Measurements from ENCODE around the gene PNRC1. TPM values are rescaled to one million over a fixed set of nuclear protein-coding genes. Genes with fewer than 3 reads are reported as not detected.
A peak's percentile ranks its signal among the peaks of the same experiment; 100 is the strongest.

The PNRC1 gene
- total and polyA plus RNA-seq, 8 donors: 143 to 186 (median 159) TPM

GRCh38 chr6:89111933-89112332 lies 31.4 kb downstream of the PNRC1 start:
- DNase-seq: no peak
- intact Hi-C loops (cut with DNase I): no loop called here
- no peak for TF ChIP-seq CTCF (IDR thresholded peaks at IDR 0.05)
- peak; percentile 37 for ATAC-seq
- no peaks in the 10 kb centered on the region for H3K9me3 ChIP-seq
- no peak overlapping the region for H3K27ac ChIP-seq
- H3K36me3 ChIP-seq: no peaks in the 10 kb centered on the region
- no peaks in the 10 kb centered on the region for H3K27me3 ChIP-seq
- peaks cover 0 to 6% of the 10 kb centered on the region in 2 donors for H3K4me1 ChIP-seq
- H3K4me3 ChIP-seq: no peak overlapping the region

- H3K4me1 ChIP-seq: peaks cover 0 to 11% of the 10 kb centered on the region in 2 donors
- ATAC-seq (no peak), DNase-seq (no peak)
- no peak overlapping the region for H3K27ac ChIP-seq
- H3K9me3 ChIP-seq: no peaks in the 10 kb centered on the region
- H3K36me3 ChIP-seq: no peaks in the 10 kb centered on the region
- H3K27me3 ChIP-seq: no peaks in the 10 kb centered on the region
- peak overlapping the region in 1 of 2 donors; percentile 64 for H3K4me3 ChIP-seq
- intact Hi-C loops (cut with DNase I): no loop called here
- TF ChIP-seq CTCF (IDR thresholded peaks at IDR 0.05): no peak
Observed at GRCh38 chr6:89116702-89117101, 36.2 kb downstream of the PNRC1 start.

GRCh38 chr6:89117211-89118108 lies 36.9 kb downstream of the PNRC1 start, which contains the start of gene SRSF12:
SRSF12 (minus strand) TSS chr6:89118071; CDS start chr6:89117887, 184 bp downstream.
- peak within 1 kb of the TSS; percentile 49 to 64 for H3K4me3 ChIP-seq
- ATAC-seq (peak; percentile 93), DNase-seq (peak; percentile 50 to 93 (median 56))
- H3K36me3 ChIP-seq: no peaks in the 10 kb centered on the region
- no peaks in the 10 kb centered on the region for H3K27me3 ChIP-seq
- H3K9me3 ChIP-seq: no peaks in the 10 kb centered on the region
- no peak for TF ChIP-seq CTCF (IDR thresholded peaks at IDR 0.05)
- H3K4me1 ChIP-seq: peaks cover 0 to 11% of the 10 kb centered on the region in 2 donors
- intact Hi-C loops (cut with DNase I): no loop called here
- H3K27ac ChIP-seq: no peak within 1 kb of the TSS

- no peak overlapping the region for H3K27ac ChIP-seq
- H3K4me3 ChIP-seq: no peak overlapping the region
- peaks cover 0 to 11% of the 10 kb centered on the region in 2 donors for H3K4me1 ChIP-seq
- H3K9me3 ChIP-seq: no peaks in the 10 kb centered on the region
- intact Hi-C loops (cut with DNase I): no loop called here
- H3K36me3 ChIP-seq: no peaks in the 10 kb centered on the region
- ATAC-seq (no peak), DNase-seq (peak in 1 of 4 donors; percentile 13)
- TF ChIP-seq CTCF (IDR thresholded peaks at IDR 0.05): no peak
- no peaks in the 10 kb centered on the region for H3K27me3 ChIP-seq
Observed at GRCh38 chr6:89118931-89119330, 38.4 kb downstream of the PNRC1 start.

GRCh38 chr6:89120371-89120770 lies 39.8 kb downstream of the PNRC1 start:
- DNase-seq (no peak), ATAC-seq (no peak)
- Histone ChIP-seq H3K4me1 (peaks cover 0 to 11% of the 10 kb centered on the region in 2 donors), H3K27ac (no peak overlapping the region), H3K9me3 (no peaks in the 10 kb centered on the region), H3K27me3 (no peaks in the 10 kb centered on the region), H3K36me3 (no peaks in the 10 kb centered on the region), H3K4me3 (no peak overlapping the region)
- TF ChIP-seq CTCF (IDR thresholded peaks at IDR 0.05): no peak
- intact Hi-C loops (cut with DNase I): no loop called here

All from left lung (tissue), 10 donors.